Dedifferentiated amniotic fluid mesenchymal stem cell (primary cell): ENCODE data around the gene UCK1.
"Not testable (repeated sequence)": the region's sequence is repeated elsewhere in the genome, so short reads cannot be mapped to it uniquely, and the experiment has no call there.

Experiments
- DNase-seq: peaks from one replicate; pipeline ENCODE4 v3.0.0-alpha.2; 2016; ENCODE audit errors: extremely low spot score

Gene UCK1

GRCh38 chr9:131554087-131554842 lies 23.2 kb upstream of the UCK1 start:
- no peak for DNase-seq

DNA sequence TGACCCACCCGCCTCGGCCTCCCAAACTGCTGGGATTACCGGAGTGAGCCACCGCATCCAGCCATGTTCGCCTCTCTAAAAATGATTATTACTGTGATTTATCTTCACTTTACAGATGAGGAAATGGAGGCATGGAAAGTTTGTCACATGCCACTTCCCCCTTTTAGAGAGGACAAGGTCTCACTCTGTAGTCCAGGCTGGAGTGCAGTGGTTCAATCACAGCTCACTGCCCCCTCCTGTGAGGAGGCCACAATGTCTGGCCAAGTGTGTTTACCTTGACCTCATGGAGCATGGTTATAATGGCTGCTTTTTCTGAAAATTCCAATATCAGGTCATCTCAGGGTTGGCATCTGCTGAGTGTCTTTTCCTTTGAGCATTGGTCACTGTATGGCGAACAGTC lies 21.0 kb upstream of the UCK1 start:
- no peak for DNase-seq

DNA sequence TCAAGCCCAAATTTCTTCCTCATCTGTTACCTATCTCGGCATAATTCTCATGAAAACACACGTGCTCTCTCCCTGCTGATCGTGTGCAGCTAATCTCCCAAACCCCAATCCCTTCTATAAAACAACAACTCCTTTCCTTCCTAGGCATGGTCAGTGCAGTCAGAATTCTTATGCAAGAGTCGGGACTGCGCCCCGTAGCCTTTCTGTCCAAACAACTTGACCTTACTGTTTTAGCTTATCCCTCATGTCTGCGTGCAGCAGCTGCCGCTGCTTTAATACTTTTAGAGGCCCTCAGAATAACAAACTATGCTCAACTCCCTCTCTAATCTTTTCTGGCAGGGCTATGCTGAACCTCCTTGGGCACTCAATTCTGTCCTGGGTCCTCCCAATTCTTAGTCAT lies 19.4 kb upstream of the UCK1 start:
- DNase-seq, result not testable (repeated sequence)

GRCh38 chr9:131549186-131549585 lies 18.1 kb upstream of the UCK1 start:
- DNase-seq, result not testable (repeated sequence)

DNA sequence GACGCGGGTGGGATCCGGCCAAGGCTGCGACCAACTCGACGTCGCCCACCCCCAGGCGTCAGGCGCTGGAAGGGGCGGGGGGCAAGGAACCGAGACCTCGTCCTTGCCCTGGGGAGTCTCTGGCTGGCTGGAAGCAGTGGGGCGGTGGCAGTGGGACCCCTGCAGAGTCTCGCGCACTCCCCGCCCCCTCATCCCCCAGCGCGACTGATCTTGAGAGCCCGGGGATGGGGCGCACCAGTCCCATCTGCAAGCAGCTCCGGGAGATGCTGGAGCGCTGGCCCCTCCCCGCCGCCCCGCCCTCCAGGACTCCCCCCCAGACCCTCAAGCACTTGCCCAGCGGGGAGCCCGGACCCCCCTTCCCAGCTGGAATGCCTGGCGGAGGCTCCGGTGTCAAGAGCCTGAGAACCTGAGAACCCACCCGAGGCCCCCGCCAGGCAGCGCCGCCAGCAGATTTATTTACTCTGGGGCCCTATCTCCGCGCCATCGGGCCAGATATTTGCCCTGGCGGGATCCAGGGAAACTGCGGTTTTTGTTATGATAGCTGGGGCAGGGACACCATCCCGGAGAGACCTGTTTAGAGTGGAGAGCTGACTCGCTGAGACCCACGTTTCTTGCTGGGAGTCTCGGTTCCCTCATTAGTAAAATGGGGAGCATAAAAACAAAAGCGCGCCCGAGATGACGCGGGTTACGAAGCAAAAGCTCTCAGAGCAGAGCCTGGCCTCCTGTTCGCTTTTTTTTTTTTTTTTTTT lies 15.4 kb upstream of the UCK1 start:
- no peak for DNase-seq

GRCh38 chr9:131545786-131546335 lies 14.8 kb upstream of the UCK1 start:
- no peak for DNase-seq

GRCh38 chr9:131545003-131545785 lies 14.1 kb upstream of the UCK1 start, which contains the start of gene PRRT1B:
TSS of gene PRRT1B (plus strand) at chr9:131545523. CDS start at chr9:131545616, 93 bp downstream.
- DNase-seq, result no peak

- no peak for DNase-seq
Measured at GRCh38 chr9:131543141-131543540, 12.1 kb upstream of the UCK1 start.

DNA sequence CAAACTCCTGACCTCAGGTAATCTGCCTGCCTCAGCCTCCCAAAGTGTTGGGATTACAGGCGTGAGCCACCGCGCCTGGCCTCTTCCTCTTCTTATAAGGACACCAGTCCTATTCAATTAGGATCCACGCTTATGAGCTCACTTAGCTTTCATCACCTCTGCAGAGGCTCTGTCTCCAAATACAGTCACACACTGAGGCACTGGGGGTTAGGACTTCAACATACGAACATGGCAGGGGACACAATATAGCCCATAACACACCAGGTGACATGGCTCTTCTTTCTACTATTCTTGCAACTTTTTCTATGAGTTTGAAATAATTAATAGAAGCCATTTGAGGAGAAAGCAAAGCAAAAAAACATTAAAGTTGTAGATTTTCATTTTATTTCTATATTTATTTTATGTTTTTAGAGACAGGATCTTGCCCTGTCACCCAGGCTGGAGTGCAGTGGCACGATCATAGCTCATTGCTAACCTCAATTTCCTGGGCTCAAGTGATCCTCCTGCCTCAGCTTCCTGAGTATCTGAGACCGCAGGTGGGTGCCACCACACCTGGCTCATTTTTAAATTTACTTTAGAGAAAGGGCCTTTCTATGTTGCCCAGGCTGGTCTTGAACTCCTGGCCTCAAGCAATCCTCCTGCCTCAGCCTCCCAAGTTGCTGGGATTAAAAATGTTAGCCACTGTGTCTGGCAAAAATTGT lies 8.3 kb upstream of the UCK1 start:
- no peak for DNase-seq

DNA sequence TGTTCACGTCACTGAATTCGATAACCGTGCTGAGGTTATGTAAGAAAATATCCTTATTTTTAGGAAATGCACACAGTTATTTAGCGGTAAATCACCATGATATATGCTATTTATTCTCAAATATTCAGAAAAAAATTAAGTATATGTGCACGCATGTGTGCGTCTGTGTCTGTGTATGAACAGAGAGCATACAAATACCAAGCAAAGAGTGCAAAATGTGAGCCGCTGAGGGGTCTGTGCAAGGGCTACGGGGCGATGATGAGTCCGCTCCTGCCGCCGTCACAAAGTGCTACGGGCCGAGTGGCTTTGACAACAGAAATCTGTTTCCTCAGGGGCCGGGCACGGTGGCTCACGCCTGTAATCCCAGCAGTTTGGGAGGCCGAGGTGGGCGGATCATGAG lies 6.9 kb upstream of the UCK1 start:
- no peak for DNase-seq

- DNase-seq, result no peak
Measured at GRCh38 chr9:131534721-131535237, 3.7 kb upstream of the UCK1 start.

- no peak for DNase-seq
Measured at GRCh38 chr9:131530546-131530919, 530 bp downstream of the UCK1 start.

GRCh38 chr9:131529597-131530545 lies 1.2 kb downstream of the UCK1 start:
- DNase-seq, result no peak

DNA sequence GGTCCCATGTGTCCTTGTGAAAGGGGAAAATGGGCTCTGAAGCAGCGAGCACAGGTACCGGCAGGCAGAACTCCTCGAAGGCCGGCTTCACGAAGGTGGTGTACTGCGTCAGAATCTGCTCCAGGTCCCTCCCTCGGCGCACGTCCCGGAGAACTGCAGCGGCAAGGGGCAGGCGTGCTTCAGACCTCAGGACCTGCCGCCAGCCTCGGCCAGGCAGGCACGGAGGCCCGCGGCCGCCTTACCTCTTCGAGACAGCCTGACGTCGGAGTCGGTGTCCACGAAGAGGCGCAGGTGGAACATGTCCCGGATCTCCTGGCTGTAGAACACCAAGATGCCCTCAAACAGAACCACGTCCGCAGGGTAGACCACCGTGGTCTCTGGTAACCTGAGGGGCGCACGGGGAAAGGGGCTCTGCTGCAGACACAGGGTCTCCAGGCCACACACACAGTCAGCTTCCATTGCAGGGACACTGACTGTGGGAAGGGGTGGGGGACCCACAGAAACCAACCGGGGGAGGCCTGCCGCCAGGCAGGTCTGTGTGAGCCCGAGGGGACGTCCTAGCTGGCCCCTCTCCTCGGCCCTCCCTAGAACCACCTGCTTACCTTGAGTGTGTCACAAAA lies 2.1 kb downstream of the UCK1 start:
- DNase-seq, result no peak

DNA sequence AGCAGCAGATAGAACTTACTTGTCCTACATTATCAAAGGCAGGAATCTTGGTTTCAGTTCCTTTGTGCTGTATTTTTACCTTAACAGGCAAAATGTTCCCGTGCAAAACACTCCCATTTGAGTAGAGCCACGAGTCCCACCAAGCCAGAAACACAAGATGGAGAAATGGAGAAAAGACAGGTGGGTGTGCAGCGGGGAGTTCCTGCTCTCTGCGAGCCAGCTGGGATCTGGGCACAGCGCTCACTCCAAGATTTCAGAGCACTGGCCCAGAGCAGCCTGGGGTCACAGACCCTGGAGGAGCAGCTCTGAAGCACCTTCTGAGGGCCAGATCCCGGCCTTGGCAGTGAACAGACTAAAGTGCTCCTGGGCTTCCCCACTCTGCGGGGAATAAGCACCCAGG lies 2.9 kb downstream of the UCK1 start:
- DNase-seq, result no peak

DNA sequence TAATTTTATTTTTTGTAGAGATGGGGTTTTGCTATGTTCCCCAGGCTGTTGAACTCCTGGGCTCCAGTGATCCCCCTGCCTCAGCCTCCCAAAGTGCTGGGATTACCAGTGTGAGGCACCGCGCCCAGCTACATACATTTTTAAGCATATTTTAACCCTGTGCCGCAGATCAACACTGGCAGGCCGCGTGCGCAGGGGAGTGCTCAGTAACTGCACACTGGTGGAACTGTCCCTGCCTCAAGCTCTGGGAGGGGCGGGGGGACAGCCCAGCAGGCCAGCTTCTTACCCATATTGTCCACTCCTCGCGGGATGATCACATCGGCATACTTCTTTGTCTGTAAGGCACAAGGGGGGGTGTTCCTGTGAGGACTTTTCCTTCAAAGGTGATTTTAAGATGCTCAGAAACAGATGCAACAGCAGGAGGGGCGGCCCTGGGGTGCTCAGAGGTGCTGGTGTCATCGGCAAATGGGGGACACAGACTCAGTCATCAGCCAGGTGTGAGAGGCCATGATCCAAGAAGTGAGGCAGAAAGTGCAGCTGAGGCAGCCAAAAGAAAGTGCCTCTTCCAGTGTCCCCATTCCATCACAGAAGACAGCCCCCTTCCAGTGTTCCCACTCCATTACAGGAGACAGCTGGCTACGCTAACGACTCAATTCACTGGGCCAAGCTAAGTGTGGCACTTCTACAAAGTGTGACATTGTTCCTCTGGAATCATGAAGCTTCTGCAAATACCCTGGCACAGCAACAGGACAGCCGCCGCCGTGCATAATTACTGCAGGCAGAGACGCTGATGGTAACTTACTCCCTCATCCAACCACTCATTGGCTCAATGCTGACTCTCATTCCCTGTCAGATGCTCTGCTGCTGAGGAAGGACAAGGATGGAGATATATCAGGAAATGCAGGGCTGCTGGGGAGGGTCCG lies 5.2 kb downstream of the UCK1 start:
- no peak for DNase-seq

- DNase-seq, result no peak
Measured at GRCh38 chr9:131524665-131525315, 6.3 kb downstream of the UCK1 start.
